HG02943 (cell line): ENCODE data around the gene FOXF1.

Experiments
- ATAC-seq: cut with Tn5 transposase; IDR thresholded peaks from one replicate; pipeline ENCODE4 v1.9.1; 2021; ENCODE audit warnings: mild to moderate bottlenecking, low read depth, moderate library complexity; ENCODE audit not compliant: unreplicated experiment

FOXF1 gene

GRCh38 chr16:86515777-86516622, 5.7 kb downstream of the FOXF1 start:
- ATAC-seq = no peak

- ATAC-seq = no peak
Measured at GRCh38 chr16:86516623-86517003, 6.3 kb downstream of the FOXF1 start.

GRCh38 chr16:86517033-86517432, 6.7 kb downstream of the FOXF1 start:
- ATAC-seq = no peak

- no peak for ATAC-seq
Measured at GRCh38 chr16:86517652-86518258, 7.4 kb downstream of the FOXF1 start.

- ATAC-seq = no peak
Measured at GRCh38 chr16:86519007-86519648, 8.8 kb downstream of the FOXF1 start.

- no peak for ATAC-seq
Measured at GRCh38 chr16:86519649-86520316, 9.5 kb downstream of the FOXF1 start.

GRCh38 chr16:86520317-86521210, 10.2 kb downstream of the FOXF1 start:
- ATAC-seq = no peak

GRCh38 chr16:86521236-86522197, 11.2 kb downstream of the FOXF1 start:
- ATAC-seq = no peak

- ATAC-seq = no peak
Measured at GRCh38 chr16:86522634-86523033, 12.3 kb downstream of the FOXF1 start.

GRCh38 chr16:86523166-86523740, 12.9 kb downstream of the FOXF1 start:
- no peak for ATAC-seq

- ATAC-seq = no peak
Measured at GRCh38 chr16:86524029-86524428, 13.7 kb downstream of the FOXF1 start.

GRCh38 chr16:86525696-86526095, 15.4 kb downstream of the FOXF1 start:
- no peak for ATAC-seq

- no peak for ATAC-seq
Measured at GRCh38 chr16:86527366-86527765, 17.0 kb downstream of the FOXF1 start.

- ATAC-seq = no peak
Measured at GRCh38 chr16:86528061-86528929, 18.0 kb downstream of the FOXF1 start.

GRCh38 chr16:86529160-86529559, 18.8 kb downstream of the FOXF1 start:
- ATAC-seq = no peak

GRCh38 chr16:86530251-86531190, 20.2 kb downstream of the FOXF1 start:
- no peak for ATAC-seq

GRCh38 chr16:86531191-86531545, 20.8 kb downstream of the FOXF1 start:
- ATAC-seq = no peak
